ENCODE data around the gene TM9SF4.

Gene TM9SF4

DNA sequence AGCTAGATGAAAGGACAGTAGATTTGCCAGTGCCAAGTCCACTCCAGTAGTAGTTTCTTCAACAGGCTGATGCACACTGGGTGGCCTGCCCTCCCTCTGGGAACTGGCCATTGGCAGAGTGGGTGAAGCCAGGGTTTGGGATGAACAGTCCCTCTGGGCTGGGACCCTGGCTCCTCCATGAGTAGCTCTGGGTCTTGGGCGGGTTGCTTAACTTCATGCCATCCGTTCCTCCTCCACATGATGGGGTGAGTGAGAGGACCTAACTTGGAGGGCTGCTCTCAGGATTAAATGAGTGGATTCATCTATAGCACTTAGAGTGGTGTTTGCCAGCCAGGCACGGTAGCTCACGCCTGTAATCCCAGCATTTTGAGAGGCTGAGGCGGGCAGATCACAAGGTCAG is 50.8 kb downstream of the TM9SF4 start:
- no peak for DNase-seq (ENCODE audit: low read depth)
- no peak overlapping the region for H3K4me3 ChIP-seq (ENCODE audit: low read depth, low read length)
- no peak for TF ChIP-seq MYC (IDR thresholded peaks at IDR 0.05; ENCODE audit: low read depth, low read length)
- no peak for TF ChIP-seq MAX (IDR thresholded peaks at IDR 0.05; ENCODE audit: low read depth, low read length)
- TF ChIP-seq POLR2A (IDR thresholded peaks at IDR 0.05; ENCODE audit: extremely low read depth, insufficient read length) = no peak
- no peak for TF ChIP-seq CTCF (IDR thresholded peaks at IDR 0.05; ENCODE audit: low read depth, low read length)

GRCh38 chr20:32162351-32162750 is 52.8 kb downstream of the TM9SF4 start:
- no peak for TF ChIP-seq CTCF (IDR thresholded peaks at IDR 0.05; ENCODE audit: low read depth, low read length)
- no peak for TF ChIP-seq POLR2A (IDR thresholded peaks at IDR 0.05; ENCODE audit: extremely low read depth, insufficient read length)
- TF ChIP-seq MAX (IDR thresholded peaks at IDR 0.05; ENCODE audit: low read depth, low read length) = no peak
- no peak for TF ChIP-seq MYC (IDR thresholded peaks at IDR 0.05; ENCODE audit: low read depth, low read length)
- DNase-seq (ENCODE audit: low read depth) = no peak

DNA sequence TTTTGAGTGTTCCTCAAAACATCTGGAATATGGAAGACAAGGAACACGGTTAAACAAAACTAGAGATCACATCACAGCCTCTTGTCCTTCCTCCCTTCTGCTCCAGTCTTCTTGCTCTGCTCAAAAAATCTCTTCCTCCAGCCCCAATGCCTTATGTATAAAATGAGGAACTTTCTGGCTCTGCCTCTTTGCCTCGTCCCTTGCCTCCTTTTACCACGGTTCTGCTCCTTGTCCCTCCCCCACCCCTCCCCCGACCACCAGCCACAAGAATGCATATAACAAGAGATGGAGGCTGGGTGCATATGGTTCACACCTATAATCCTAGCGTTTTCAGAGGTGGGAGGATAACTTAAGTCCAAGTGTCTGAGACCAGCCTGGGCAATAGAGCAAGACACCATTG is 54.4 kb downstream of the TM9SF4 start:
- peak; percentile 53 for DNase-seq (ENCODE audit: low read depth)
- no peak overlapping the region for H3K4me3 ChIP-seq (ENCODE audit: low read depth, low read length)
- TF ChIP-seq POLR2A (IDR thresholded peaks at IDR 0.05; ENCODE audit: extremely low read depth, insufficient read length) (no peak), CTCF (IDR thresholded peaks at IDR 0.05; ENCODE audit: low read depth, low read length) (no peak), MYC (IDR thresholded peaks at IDR 0.05; ENCODE audit: low read depth, low read length) (no peak), MAX (IDR thresholded peaks at IDR 0.05; ENCODE audit: low read depth, low read length) (no peak)

More at GRCh38 chr20:32162351-32162750, 52.8 kb downstream of the TM9SF4 start:
- no peak overlapping the region for H3K4me3 ChIP-seq (ENCODE audit: low read depth, low read length)

- DNase-seq (ENCODE audit: low read depth) = no peak
- H3K4me3 ChIP-seq (ENCODE audit: low read depth, low read length) = no peak overlapping the region
- TF ChIP-seq MYC (IDR thresholded peaks at IDR 0.05; ENCODE audit: low read depth, low read length) (no peak), CTCF (IDR thresholded peaks at IDR 0.05; ENCODE audit: low read depth, low read length) (no peak), MAX (IDR thresholded peaks at IDR 0.05; ENCODE audit: low read depth, low read length) (no peak), POLR2A (IDR thresholded peaks at IDR 0.05; ENCODE audit: extremely low read depth, insufficient read length) (no peak)
Observed at GRCh38 chr20:32164984-32165735, 55.6 kb downstream of the TM9SF4 start.

- TF ChIP-seq POLR2A (IDR thresholded peaks at IDR 0.05; ENCODE audit: extremely low read depth, insufficient read length) (no peak), CTCF (IDR thresholded peaks at IDR 0.05; ENCODE audit: low read depth, low read length) (no peak), MYC (IDR thresholded peaks at IDR 0.05; ENCODE audit: low read depth, low read length) (no peak), MAX (IDR thresholded peaks at IDR 0.05; ENCODE audit: low read depth, low read length) (no peak)
- no peak for DNase-seq (ENCODE audit: low read depth)
- no peak overlapping the region for H3K4me3 ChIP-seq (ENCODE audit: low read depth, low read length)
Observed at GRCh38 chr20:32165836-32166545, 56.5 kb downstream of the TM9SF4 start.

Data from NB4 (cell line).